ENCODE results near the gene TNKS1BP1.

GRCh38 chr11:57307666-57308270, 17.0 kb downstream of the TNKS1BP1 start:
- TF ChIP-seq SUZ12 (IDR thresholded peaks at IDR 0.05; ENCODE audit: extremely low read depth, insufficient read depth, insufficient read length): no peak
- TF ChIP-seq YY1 (IDR thresholded peaks at IDR 0.05; ENCODE audit: insufficient read depth, insufficient read length): no peak

Data from NT2/D1 (cell line).